A673 (cell line): ENCODE measurements around the gene NFKB2. TPM values are rescaled to one million over a fixed set of nuclear protein-coding genes. Genes with fewer than 3 reads are reported as not detected.

Experiments
- BruUV-seq: library from RNA; stranded (reverse); fragments of 400-500 nt; replicated peaks from 2 replicates; lab custom pipeline; 2021; lab: Mats Ljungman, UMichigan
- CTCF ChIA-PET: fragments of 300-600 bp; sonication (Branson Sonifier 250); formaldehyde crosslinking; loops from one replicate; lab custom pipeline; 2022; ENCODE audit warnings: antibody characterized with exemption; lab: Charles Lee
- POLR2A ChIA-PET: fragments of 300-600 bp; sonication (Branson Sonifier 250); formaldehyde crosslinking; loops from one replicate; lab custom pipeline; 2022; ENCODE audit warnings: antibody characterized with exemption; ENCODE audit not compliant: low non-redundant PET; lab: Charles Lee
- DNase-seq: peaks from one replicate; pipeline ENCODE4 v3.0.0-alpha.2; 2015; ENCODE audit warnings: low spot score
- H3K27ac ChIP-seq: fragments of 200-600 bp; sonication (generic); 2 replicates; pipeline ENCODE4 v1.5.1; 2016; ENCODE audit warnings: mixed run types, low read depth, mild to moderate bottlenecking, mixed read lengths, antibody characterized with exemption, low read length; ENCODE audit not compliant: poor library complexity, severe bottlenecking
- H3K27me3 ChIP-seq: fragments of 200-600 bp; sonication (generic); replicated peaks from 2 replicates; pipeline ENCODE4 v1.6.1; 2017; ENCODE audit warnings: mixed run types, low read depth, mild to moderate bottlenecking, mixed read lengths, antibody characterized with exemption, low read length; ENCODE audit not compliant: insufficient read depth, poor library complexity
- H3K36me3 ChIP-seq: fragments of 200-600 bp; sonication (generic); 2 replicates; pipeline ENCODE4 v1.6.1; 2016; ENCODE audit warnings: mixed run types, mild to moderate bottlenecking, mixed read lengths, antibody characterized with exemption, low read length; ENCODE audit not compliant: insufficient read depth, poor library complexity, severe bottlenecking
- H3K4me1 ChIP-seq: fragments of 200-600 bp; sonication (generic); 2 replicates; pipeline ENCODE4 v1.6.1; 2017; ENCODE audit warnings: mixed run types, mild to moderate bottlenecking, mixed read lengths, antibody characterized with exemption, low read length; ENCODE audit not compliant: insufficient read depth, poor library complexity, severe bottlenecking
- H3K4me3 ChIP-seq: fragments of 200-600 bp; sonication (generic); 2 replicates; pipeline ENCODE4 v1.5.1; 2016; ENCODE audit warnings: low read depth, mixed run types, mild to moderate bottlenecking, mixed read lengths, low read length; ENCODE audit not compliant: poor library complexity, severe bottlenecking
- H3K9me3 ChIP-seq: fragments of 200-600 bp; sonication (generic); 2 replicates; pipeline ENCODE4 v1.6.1; 2016; ENCODE audit warnings: mixed run types, low read depth, mild to moderate bottlenecking, mixed read lengths, antibody characterized with exemption, low read length; ENCODE audit not compliant: poor library complexity, severe bottlenecking
- CTCF ChIP-seq: fragments of 300-800, 200-600 bp; sonication (generic); conservative IDR thresholded peaks from 2 replicates; pipeline ENCODE4 v1.5.1; 2017; ENCODE audit warnings: low read depth, mild to moderate bottlenecking, antibody characterized with exemption, low read length, moderate library complexity, mixed read lengths
- EZH2 ChIP-seq: fragments of 200-600 bp; sonication (generic); IDR thresholded peaks from 2 replicates; pipeline ENCODE4 v1.6.1; 2017; ENCODE audit warnings: borderline replicate concordance, low read depth, mild to moderate bottlenecking, mixed read lengths, antibody characterized with exemption, low read length; ENCODE audit not compliant: poor library complexity, severe bottlenecking
- intact Hi-C: fragments of 100-400 bp; cut with micrococcal nuclease; formaldehyde crosslinking; loops from one replicate; pipeline ENCODE4 v1.10.0; 2022; ENCODE audit not compliant: unreplicated experiment
- total RNA-seq: library from RNA; stranded (reverse); gene quantifications from 2 replicates; pipeline ENCODE4 v1.2.3, GENCODE V29; 2021

Gene NFKB2
- total RNA-seq, 1 experiment from 2014 or later = 29.8 TPM

DNA sequence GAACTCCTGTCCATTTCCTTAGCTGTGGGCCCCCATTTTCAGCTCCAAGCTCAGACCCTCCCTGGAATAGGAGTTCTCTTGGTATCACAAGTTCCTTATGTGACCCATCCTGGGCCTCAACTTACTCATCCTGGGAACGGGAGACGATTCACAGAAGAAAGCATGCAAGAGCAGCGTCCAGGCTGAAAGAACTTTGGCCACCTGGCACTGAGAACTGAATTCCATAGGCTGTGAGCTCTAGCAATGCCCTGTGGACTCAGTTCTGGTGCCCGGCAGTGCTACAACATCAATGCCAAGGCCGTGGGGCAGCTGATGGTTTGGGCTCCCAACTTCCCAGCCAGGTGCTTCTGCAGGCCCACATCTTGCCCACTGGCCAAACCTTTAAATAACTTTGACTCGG is 40.8 kb downstream of the NFKB2 start:
- H3K9me3 ChIP-seq = no peaks in the 10 kb centered on the region
- H3K4me3 ChIP-seq = no peak overlapping the region
- ChIA-PET CTCF (no interaction called here), POLR2A (no interaction called here)
- no TSS peak for BruUV-seq
- DNase-seq = no peak
- peaks cover 11% of the 10 kb centered on the region for H3K4me1 ChIP-seq
- H3K36me3 ChIP-seq = no peaks in the 10 kb centered on the region
- TF ChIP-seq EZH2 (no peak), CTCF (no peak)
- intact Hi-C loops = no loop called here
- no peaks in the 10 kb centered on the region for H3K27me3 ChIP-seq
- H3K27ac ChIP-seq = no peak overlapping the region

DNA sequence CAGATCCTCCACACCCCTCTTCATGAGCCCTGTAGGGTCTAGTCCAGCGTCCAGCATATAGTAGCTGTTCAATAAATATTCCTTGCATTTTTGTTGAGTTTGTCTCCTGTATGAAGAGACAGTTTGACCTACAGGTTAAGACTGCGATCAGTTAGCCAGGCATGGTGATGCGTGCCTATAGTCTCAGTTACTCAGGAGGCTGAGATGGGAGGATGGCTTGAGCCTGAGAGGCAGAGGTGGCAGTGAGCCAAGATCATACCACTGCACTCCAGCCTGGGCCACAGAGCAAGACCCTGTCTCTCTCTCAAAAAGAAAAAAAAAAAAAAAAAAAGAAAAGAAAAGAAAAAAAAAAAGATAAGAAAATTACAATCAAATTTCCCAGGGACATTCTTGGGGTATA is 42.0 kb downstream of the NFKB2 start:
- DNase-seq = no peak
- H3K4me1 ChIP-seq = peaks cover 6% of the 10 kb centered on the region
- ChIA-PET POLR2A (no interaction called here), CTCF (no interaction called here)
- intact Hi-C loops = no loop called here
- BruUV-seq = no TSS peak
- no peaks in the 10 kb centered on the region for H3K9me3 ChIP-seq
- H3K27me3 ChIP-seq = no peaks in the 10 kb centered on the region
- TF ChIP-seq EZH2 (no peak), CTCF (no peak)
- no peak overlapping the region for H3K27ac ChIP-seq
- no peaks in the 10 kb centered on the region for H3K36me3 ChIP-seq
- H3K4me3 ChIP-seq = no peak overlapping the region

- POLR2A ChIA-PET = no interaction called here
- BruUV-seq = no TSS peak
- Histone ChIP-seq H3K4me1 (peaks cover 6% of the 10 kb centered on the region), H3K36me3 (no peaks in the 10 kb centered on the region), H3K9me3 (no peaks in the 10 kb centered on the region), H3K4me3 (no peak overlapping the region), H3K27ac (no peak overlapping the region), H3K27me3 (no peaks in the 10 kb centered on the region)
- intact Hi-C loops = no loop called here
- no peak for DNase-seq
- TF ChIP-seq EZH2 (no peak), CTCF (no peak)
- CTCF ChIA-PET = no interaction called here
Measured at GRCh38 chr10:102438374-102438773, 42.9 kb downstream of the NFKB2 start.
